ENCODE measurements around the gene ZBTB8OS.
A peak's percentile ranks its signal among the peaks of the same experiment; 100 is the strongest.

Gene ZBTB8OS

GRCh38 chr1:32651461-32652073, 1.2 kb upstream of the ZBTB8OS start (continued):
- TF ChIP-seq PRDM6 (tag by site-specific recombination; IDR thresholded peaks at IDR 0.05) (no peak), ZNF10 (tag by site-specific recombination; IDR thresholded peaks at IDR 0.05) (no peak), GLIS1 (tag by site-specific recombination; IDR thresholded peaks at IDR 0.05) (no peak), ZNF785 (tag by site-specific recombination; IDR thresholded peaks at IDR 0.05) (peak; percentile 11; the same call in 1 of the 2 replicates), ZNF292 (tag by site-specific recombination; IDR thresholded peaks at IDR 0.05; ENCODE audit: borderline replicate concordance, low read depth) (no peak)

GRCh38 chr1:32650752-32651460, 556 bp upstream of the ZBTB8OS start, which contains the start of gene RBBP4:
TSS of gene RBBP4 (plus strand) at chr1:32651208. CDS start at chr1:32651307, 99 bp downstream.
- peaks cover 21 to 49% of the 10 kb centered on the region in 2 experiments; a peak in 2 of 3 replicates for H3K36me3 ChIP-seq (ENCODE audit: control insufficient read depth in 2 of 2, insufficient read depth in 1 of 2, low read length in 2 of 2)
- H3K9me3 ChIP-seq (ENCODE audit: control insufficient read depth, insufficient read depth, low read depth, low read length) = no peaks in the 10 kb centered on the region
- POLR2A ChIA-PET = interaction anchor here (0.6 to 2.1 kb wide), 25 partner anchors 9 to 1544 kb away, joined by 3 to 9 read pairs (median 4); partner anchors contain the start of genes BSDC1, MARCKSL1, RNF19B and SYNC
- peak within 1 kb of the TSS; percentile 86 for H3K27ac ChIP-seq (ENCODE audit: extremely low read depth, low read depth, low read length)
- no peaks in the 10 kb centered on the region for H3K4me1 ChIP-seq (ENCODE audit: control insufficient read depth, insufficient read depth, low read length)
- CTCF ChIA-PET = interaction anchor here (0.6 to 1.2 kb wide), 4 partner anchors 20 to 580 kb away, joined by 3 read pairs; no protein-coding TSS in a partner anchor
- peak within 1 kb of the TSS; percentile 94 for H3K4me3 ChIP-seq (ENCODE audit: low read depth, low read length)
- no peak for TF ChIP-seq ZNF416 (tag by site-specific recombination; IDR thresholded peaks at IDR 0.05)
- peak; percentile 60; the same call in 1 of the 2 replicates for TF ChIP-seq MEIS1 (CRISPR knock-in tag; IDR thresholded peaks at IDR 0.05; ENCODE audit: borderline replicate concordance)
- TF ChIP-seq ZBTB11 (tag by site-specific recombination; conservative IDR thresholded peaks at IDR 0.05; ENCODE audit: low read depth) = peak; percentile 67
- TF ChIP-seq ZNF776 (tag by site-specific recombination; IDR thresholded peaks at IDR 0.05; ENCODE audit: borderline replicate concordance) = no peak
- peak; percentile 70; the same call in 1 of the 2 replicates for TF ChIP-seq YY2 (tag by site-specific recombination; IDR thresholded peaks at IDR 0.05)
- peak; percentile 100 for TF ChIP-seq GLIS2 (tag by site-specific recombination; IDR thresholded peaks at IDR 0.05)
- peak; percentile 63; the same call in 1 of the 2 replicates for TF ChIP-seq ZXDB (tag by site-specific recombination; IDR thresholded peaks at IDR 0.05)
- no peak for TF ChIP-seq ZNF140 (tag by site-specific recombination; IDR thresholded peaks at IDR 0.05)
- TF ChIP-seq MZF1 (tag by site-specific recombination; IDR thresholded peaks at IDR 0.05; ENCODE audit: borderline replicate concordance) = no peak
- TF ChIP-seq PBX3 (CRISPR knock-in tag; IDR thresholded peaks at IDR 0.05) = peak; percentile 98
- peak; percentile 31 for TF ChIP-seq ZNF629 (tag by site-specific recombination; IDR thresholded peaks at IDR 0.05)
- no peak for TF ChIP-seq ZBTB44 (tag by site-specific recombination; IDR thresholded peaks at IDR 0.05)
- TF ChIP-seq ZBTB7A (tag by site-specific recombination; IDR thresholded peaks at IDR 0.05; ENCODE audit: low read depth) = peak; percentile 42
- peak; percentile 98 for TF ChIP-seq SP2 (tag by site-specific recombination; IDR thresholded peaks at IDR 0.05)
- peak; percentile 77 for TF ChIP-seq INSM2 (tag by site-specific recombination; IDR thresholded peaks at IDR 0.05)
- TF ChIP-seq ZNF654 (tag by site-specific recombination; IDR thresholded peaks at IDR 0.05; ENCODE audit: low read depth) = no peak
- TF ChIP-seq ZBTB10 (tag by site-specific recombination; IDR thresholded peaks at IDR 0.05) = peak; percentile 67; the same call in 1 of the 2 replicates
